Neural cell (in vitro differentiated cells): ENCODE data around the gene NPAS4. TPM values are rescaled to one million over a fixed set of nuclear protein-coding genes. Genes with fewer than 3 reads are reported as not detected.

ENCODE experiments used
- H2AFZ ChIP-seq: fragments of 200-600, 300-800 bp; sonication (generic), shearing (Covaris generic); 2 replicates; pipeline ENCODE4 v1.6.0; 2014; ENCODE audit warnings: low read depth, mild to moderate bottlenecking, antibody characterized with exemption, low read length, moderate library complexity
- H3F3A ChIP-seq: fragments of 200-600 bp; shearing (Covaris generic); 2 replicates; pipeline ENCODE4 v1.6.1; 2016; ENCODE audit warnings: mild to moderate bottlenecking, moderate library complexity, mixed read lengths, antibody characterized with exemption, low read length; ENCODE audit not compliant: insufficient read depth, poor library complexity, severe bottlenecking
- H3K27ac ChIP-seq: fragments of 200-600, 300-800 bp; sonication (generic), shearing (Covaris generic); 2 replicates; pipeline ENCODE4 v1.5.1; 2014; ENCODE audit warnings: mild to moderate bottlenecking, low read length, moderate library complexity
- H3K27me3 ChIP-seq: fragments of 300-800, 200-600 bp; sonication (generic), shearing (Covaris generic); 2 replicates; pipeline ENCODE4 v1.6.0; 2014; ENCODE audit warnings: mild to moderate bottlenecking, low read depth, low read length, moderate library complexity; ENCODE audit not compliant: insufficient read depth
- H3K36me3 ChIP-seq: fragments of 300-800, 200-600 bp; sonication (generic), shearing (Covaris generic); 2 replicates; pipeline ENCODE4 v1.5.1; 2014; ENCODE audit warnings: mild to moderate bottlenecking, antibody characterized with exemption, low read length, moderate library complexity; ENCODE audit not compliant: insufficient read depth
- H3K4me2 ChIP-seq: fragments of 300-800, 200-600 bp; sonication (generic), shearing (Covaris generic); 2 replicates; pipeline ENCODE4 v1.6.0; 2014; ENCODE audit warnings: mild to moderate bottlenecking, low read length
- H3K4me3 ChIP-seq: fragments of 300-800, 200-600 bp; sonication (generic), shearing (Covaris generic); 2 replicates; pipeline ENCODE4 v1.5.1; 2014; ENCODE audit warnings: mild to moderate bottlenecking, low read length, moderate library complexity
- H3K79me2 ChIP-seq: fragments of 200-600 bp; shearing (Covaris generic); replicated peaks from 2 replicates; pipeline ENCODE4 v1.6.0; 2014; ENCODE audit warnings: mild to moderate bottlenecking, low read length, moderate library complexity; ENCODE audit not compliant: insufficient read depth
- H3K9ac ChIP-seq: fragments of 300-800, 200-600 bp; sonication (generic), shearing (Covaris generic); 2 replicates; pipeline ENCODE4 v1.6.1; 2016; ENCODE audit warnings: mild to moderate bottlenecking, low read length, mixed read lengths
- H3K9me2 ChIP-seq: fragments of 200-600 bp; shearing (Covaris generic); 2 replicates; pipeline ENCODE4 v1.6.1; 2016; ENCODE audit warnings: mild to moderate bottlenecking, low read length, mixed read lengths; ENCODE audit not compliant: insufficient read depth
- H3K9me3 ChIP-seq: fragments of 200-600, 300-800 bp; sonication (generic), shearing (Covaris generic); 2 replicates; pipeline ENCODE4 v1.6.1; 2016; ENCODE audit warnings: mild to moderate bottlenecking, mixed run types, low read length, moderate library complexity, mixed read lengths
- H4K20me1 ChIP-seq: fragments of 200-600 bp; shearing (Covaris generic); 2 replicates; pipeline ENCODE4 v1.6.1; 2016; ENCODE audit warnings: mild to moderate bottlenecking, mixed run types; ENCODE audit not compliant: insufficient read depth
- CTCF ChIP-seq: fragments of 450-650 bp; IDR thresholded peaks from 2 replicates; pipeline ENCODE4 v1.5.1; 2014; ENCODE audit warnings: antibody characterized with exemption, mild to moderate bottlenecking, moderate library complexity; ENCODE audit not compliant: poor library complexity, severe bottlenecking
- EP300 ChIP-seq: fragments of 450-650 bp; conservative IDR thresholded peaks from 2 replicates; pipeline ENCODE4 v1.6.1; 2014; ENCODE audit warnings: antibody characterized with exemption, mild to moderate bottlenecking, moderate library complexity; ENCODE audit not compliant: poor library complexity, severe bottlenecking
- EZH2 ChIP-seq: fragments of 200-600, 300-800 bp; shearing (Covaris generic), sonication (generic); IDR thresholded peaks from 2 replicates; pipeline ENCODE4 v1.6.1; 2014; ENCODE audit warnings: antibody characterized with exemption, low read length, borderline replicate concordance, mild to moderate bottlenecking; ENCODE audit not compliant: insufficient read depth, poor library complexity, severe bottlenecking
- MXI1 ChIP-seq: fragments of 450-650 bp; conservative IDR thresholded peaks from 2 replicates; pipeline ENCODE4 v1.6.1; 2014; ENCODE audit warnings: antibody characterized with exemption, mild to moderate bottlenecking; ENCODE audit not compliant: poor library complexity, severe bottlenecking
- POLR2AphosphoS5 ChIP-seq: IDR thresholded peaks from 2 replicates; pipeline ENCODE4 v1.6.1; 2012
- RAD21 ChIP-seq: fragments of 450-650 bp; conservative IDR thresholded peaks from 2 replicates; pipeline ENCODE4 v1.6.1; 2014; ENCODE audit warnings: antibody characterized with exemption, mild to moderate bottlenecking, moderate library complexity
- REST ChIP-seq: IDR thresholded peaks from 2 replicates; pipeline ENCODE4 v1.6.1; 2012; ENCODE audit warnings: borderline replicate concordance
- SMC3 ChIP-seq: fragments of 450-650 bp; conservative IDR thresholded peaks from 2 replicates; pipeline ENCODE4 v1.6.1; 2014; ENCODE audit warnings: antibody characterized with exemption, mild to moderate bottlenecking, moderate library complexity; ENCODE audit not compliant: poor library complexity
- TAF1 ChIP-seq: IDR thresholded peaks from 2 replicates; pipeline ENCODE4 v1.6.1; 2012; ENCODE audit warnings: low read depth
- polyA plus RNA-seq: library from polyadenylated mRNA; depleted of rRNA; stranded (reverse); fragments of >200 nt; gene quantifications from 2 replicates; pipeline ENCODE4 v1.2.3, GENCODE V29; 2014
- small RNA-seq, 3 experiments: library from RNA; depleted of rRNA; stranded (forward); fragments of <200 nt; gene quantifications; one replicate each; pipeline ENCODE3, GENCODE V24; 2012

The NPAS4 gene
- polyA plus RNA-seq, 1 donor from 2014 or later: 6.7 TPM

- no peaks in the 10 kb centered on the region for H3K9me3 ChIP-seq
- H3F3A ChIP-seq: no peaks in the 10 kb centered on the region
- H3K9ac ChIP-seq: no peak overlapping the region
- TF ChIP-seq REST (no peak), CTCF (no peak), SMC3 (no peak), MXI1 (no peak), EP300 (no peak), RAD21 (no peak), TAF1 (no peak), POLR2AphosphoS5 (no peak), EZH2 (no peak)
- no peak overlapping the region for H2AFZ ChIP-seq
- H3K27me3 ChIP-seq: no peaks in the 10 kb centered on the region
- H3K36me3 ChIP-seq: no peaks in the 10 kb centered on the region
- H3K4me3 ChIP-seq: no peak overlapping the region
- H4K20me1 ChIP-seq: no peaks in the 10 kb centered on the region
- H3K79me2 ChIP-seq: peaks cover 7% of the 10 kb centered on the region
- H3K9me2 ChIP-seq: no peaks in the 10 kb centered on the region
- no peak overlapping the region for H3K4me2 ChIP-seq
- H3K27ac ChIP-seq: no peak overlapping the region
Measured at GRCh38 chr11:66475349-66476172, 54.7 kb downstream of the NPAS4 start.

Small RNAs within 50 kb of the gene (small RNA-seq; reads per million reads assigned to genes)
- gene RF00017: 0 reads per million in 3 experiments
- gene RF00416: 0 reads per million in 3 experiments
- 0.43 to 7.2 (median 1.2) reads per million in 3 experiments for gene RNU1-84P

Other genes starting within 250 kb of the NPAS4 start
- 45.6 and 49.6 TPM in 2 replicates for gene KLC2, start 163.3 kb upstream of the NPAS4 start, polyA plus RNA-seq
- gene RAB1B, start 152.4 kb upstream of the NPAS4 start, polyA plus RNA-seq: 27.2 and 27.9 TPM in 2 replicates
- gene CNIH2, start 142.9 kb upstream of the NPAS4 start, polyA plus RNA-seq: 47.9 and 54.5 TPM in 2 replicates
- 40.3 and 51.2 TPM in 2 replicates for gene YIF1A, start 131.9 kb upstream of the NPAS4 start, polyA plus RNA-seq
- gene TMEM151A, start 129.1 kb upstream of the NPAS4 start, polyA plus RNA-seq: 5.3 and 8.4 TPM in 2 replicates
- not detected in 2 replicates for gene CD248, start 104.0 kb upstream of the NPAS4 start, polyA plus RNA-seq
- 1.4 and 4.2 TPM in 2 replicates for gene RIN1, start 84.6 kb upstream of the NPAS4 start, polyA plus RNA-seq
- 78.3 and 108 TPM in 2 replicates for gene BRMS1, start 75.9 kb upstream of the NPAS4 start, polyA plus RNA-seq
- 162 TPM in 2 replicates for gene B4GAT1, start 73.4 kb upstream of the NPAS4 start, polyA plus RNA-seq
- gene SLC29A2, start 49.3 kb upstream of the NPAS4 start, polyA plus RNA-seq: 1.7 and 2.2 TPM in 2 replicates
- 50.9 and 54.3 TPM in 2 replicates for gene MRPL11, start 17.8 kb downstream of the NPAS4 start, polyA plus RNA-seq
- gene PELI3, start 45.9 kb downstream of the NPAS4 start, polyA plus RNA-seq: 13.3 and 16.2 TPM in 2 replicates
- gene DPP3, start 59.4 kb downstream of the NPAS4 start, polyA plus RNA-seq: 56.2 and 71.7 TPM in 2 replicates
- gene BBS1, start 89.6 kb downstream of the NPAS4 start, polyA plus RNA-seq: 55.1 and 69.5 TPM in 2 replicates
- gene ZDHHC24, start 125.0 kb downstream of the NPAS4 start, polyA plus RNA-seq: 14.9 and 15.9 TPM in 2 replicates
- not detected in 2 replicates for gene ACTN3, start 125.9 kb downstream of the NPAS4 start, polyA plus RNA-seq
- gene CTSF, start 147.6 kb downstream of the NPAS4 start, polyA plus RNA-seq: 2.7 and 4.2 TPM in 2 replicates
- 0.48 TPM in 1 of 2 replicates, not detected in the other for gene CCDC87, start 172.0 kb downstream of the NPAS4 start, polyA plus RNA-seq
- gene CCS, start 172.2 kb downstream of the NPAS4 start, polyA plus RNA-seq: 40.8 and 71.6 TPM in 2 replicates
- 43.0 and 44.8 TPM in 2 replicates for gene RBM14, start 195.6 kb downstream of the NPAS4 start, polyA plus RNA-seq
- gene RBM4, start 217.7 kb downstream of the NPAS4 start, polyA plus RNA-seq: 456 and 510 TPM in 2 replicates